GM19467 (cell line): ENCODE measurements around the gene SPSB2.

Experiments
- ATAC-seq: cut with Tn5 transposase; IDR thresholded peaks from one replicate; pipeline ENCODE4 v1.9.1; 2021; ENCODE audit warnings: mild to moderate bottlenecking, moderate library complexity; ENCODE audit not compliant: unreplicated experiment

Gene SPSB2

GRCh38 chr12:6851921-6852650 lies 21.0 kb downstream of the SPSB2 start, which contains the start of gene USP5:
Gene USP5, plus strand, starts transcription at chr12:6852150. Its CDS starts 30 bp downstream, at chr12:6852180.
- ATAC-seq = peak; percentile 77

GRCh38 chr12:6851153-6851920 lies 21.8 kb downstream of the SPSB2 start, which contains the start of gene CDCA3:
Gene CDCA3, minus strand, starts transcription at chr12:6851286. Its CDS starts 334 bp downstream, at chr12:6850952.
- peak; percentile 45 for ATAC-seq

- no peak for ATAC-seq
These were observed 22.3 kb downstream of the SPSB2 start for GRCh38 chr12:6850796-6851152.

GRCh38 chr12:6849976-6850560 lies 23.0 kb downstream of the SPSB2 start:
- ATAC-seq = no peak

- no peak for ATAC-seq
These were observed 23.7 kb downstream of the SPSB2 start for GRCh38 chr12:6849427-6849826.

- no peak for ATAC-seq
These were observed 25.4 kb downstream of the SPSB2 start for GRCh38 chr12:6847676-6848075.

GRCh38 chr12:6846316-6846869 lies 26.7 kb downstream of the SPSB2 start:
- ATAC-seq = no peak

GRCh38 chr12:6845395-6845794 lies 27.7 kb downstream of the SPSB2 start:
- no peak for ATAC-seq

- no peak for ATAC-seq
These were observed 29.8 kb downstream of the SPSB2 start for GRCh38 chr12:6843118-6843902.

- ATAC-seq = no peak
These were observed 31.0 kb downstream of the SPSB2 start for GRCh38 chr12:6842075-6842474.

GRCh38 chr12:6840761-6841515 lies 32.2 kb downstream of the SPSB2 start, which contains the start of gene GNB3:
Gene GNB3, plus strand, starts transcription at chr12:6840925. Its CDS starts 363 bp downstream, at chr12:6841288.
- no peak for ATAC-seq

- ATAC-seq = no peak
These were observed 32.8 kb downstream of the SPSB2 start for GRCh38 chr12:6840330-6840729.

GRCh38 chr12:6839482-6840201 lies 33.5 kb downstream of the SPSB2 start:
- peak; percentile 71 for ATAC-seq

- no peak for ATAC-seq
These were observed 34.2 kb downstream of the SPSB2 start for GRCh38 chr12:6838854-6839253.

GRCh38 chr12:6837370-6838060 lies 35.6 kb downstream of the SPSB2 start:
- ATAC-seq = no peak

- no peak for ATAC-seq
These were observed 36.3 kb downstream of the SPSB2 start for GRCh38 chr12:6836851-6837250.

GRCh38 chr12:6834873-6835272 lies 38.2 kb downstream of the SPSB2 start:
- ATAC-seq = no peak

- no peak for ATAC-seq
These were observed 38.8 kb downstream of the SPSB2 start for GRCh38 chr12:6834254-6834653.
